K562 treated with DMSO at 1 percent for 12 hours (cell line): ENCODE data around the gene IGBP1. TPM values are rescaled to one million over a fixed set of nuclear protein-coding genes. Genes with fewer than 3 reads are reported as not detected.

Source experiments
- total RNA-seq: library from RNA; unstranded; fragments of 300-600 nt; gene quantifications from 2 replicates; pipeline ENCODE4 v1.2.3, GENCODE V29; 2022; ENCODE audit not compliant: insufficient read depth

IGBP1 gene
- total RNA-seq = 82.0 and 96.0 TPM in 2 replicates

DNA sequence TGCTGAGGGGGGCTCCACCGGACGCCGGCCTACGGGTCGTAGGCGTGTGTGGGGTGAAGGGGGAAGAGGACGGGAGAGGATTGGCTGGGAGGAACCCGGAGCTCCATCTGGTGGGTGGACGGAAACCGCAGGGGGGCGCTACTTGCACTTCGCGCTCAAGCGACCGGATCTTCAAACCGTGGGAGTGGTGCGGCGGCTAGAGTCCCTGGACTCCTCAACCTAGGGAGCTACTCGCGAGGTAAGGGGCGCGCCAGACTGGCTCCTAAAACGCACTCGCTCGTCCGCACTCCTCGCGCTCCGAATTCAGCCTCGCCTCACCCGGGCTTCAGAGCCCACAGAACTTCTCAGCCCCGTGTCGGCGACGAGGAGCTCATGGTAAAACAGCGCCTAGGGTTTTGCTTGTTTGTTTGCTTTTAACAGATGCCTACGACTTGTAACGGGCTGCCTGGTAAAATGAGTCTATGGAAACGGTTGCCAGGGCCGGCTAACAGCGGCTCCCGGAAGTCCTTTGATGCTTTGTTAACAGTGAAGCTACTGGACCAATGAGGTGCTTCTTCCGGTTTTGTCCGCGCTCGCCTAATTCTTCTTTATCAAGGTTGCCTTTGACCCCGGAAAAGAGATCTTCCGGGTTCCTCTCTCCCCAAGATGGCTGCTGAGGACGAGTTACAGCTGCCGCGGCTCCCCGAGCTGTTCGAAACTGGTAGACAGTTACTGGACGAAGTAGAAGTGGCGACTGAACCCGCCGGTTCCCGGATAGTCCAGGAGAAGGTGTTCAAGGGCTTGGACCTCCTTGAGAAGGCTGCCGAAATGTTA lies at the start of gene IGBP1:
Gene IGBP1 (plus strand): TSS at position 145 of the 813 bp plus-strand sequence. CDS start 501 bp downstream, at position 646.

GRCh38 chrX:70176938-70177533 lies 43.8 kb downstream of the IGBP1 start, which contains the start of gene DGAT2L6:
DGAT2L6 (plus strand) TSS chrX:70177483; CDS start chrX:70177583, 100 bp downstream.

Other genes starting within 250 kb of the IGBP1 start
- not detected in 2 replicates for gene AWAT2, start 83.5 kb upstream of the IGBP1 start, total RNA-seq
- 0.52 and 1.2 TPM in 2 replicates for gene OTUD6A, start 71.0 kb upstream of the IGBP1 start, total RNA-seq
- not detected in 2 replicates for gene DGAT2L6, start 44.0 kb downstream of the IGBP1 start, total RNA-seq
- not detected in 2 replicates for gene AWAT1, start 101.2 kb downstream of the IGBP1 start, total RNA-seq
- not detected in 2 replicates for gene P2RY4, start 126.8 kb downstream of the IGBP1 start, total RNA-seq
- gene ARR3, start 134.9 kb downstream of the IGBP1 start, total RNA-seq = not detected in 2 replicates
- gene RAB41, start 148.7 kb downstream of the IGBP1 start, total RNA-seq = not detected in 2 replicates
- gene PDZD11, start 156.5 kb downstream of the IGBP1 start, total RNA-seq = 32.0 and 44.6 TPM in 2 replicates
- 23.8 and 51.8 TPM in 2 replicates for gene KIF4A, start 156.7 kb downstream of the IGBP1 start, total RNA-seq